ENCODE data around the gene ZNF784. TPM values are rescaled to one million over a fixed set of nuclear protein-coding genes. Genes with fewer than 3 reads are reported as not detected.

ZNF784 gene
- total and polyA plus RNA-seq, 4 donors = 0.79 to 6.0 (median 3.8) TPM

GRCh38 chr19:55599842-55600661 lies 24.3 kb downstream of the ZNF784 start, which contains the start of gene ZNF524:
Gene ZNF524, plus strand, starts transcription at chr19:55600288. Its CDS starts 1,825 bp downstream, at chr19:55602113.
- peaks cover 1 to 17% (median 16%) of the 10 kb centered on the region in 4 donors for H3K4me1 ChIP-seq (ENCODE audit: control insufficient read depth in 4 of 4, insufficient read depth in 4 of 4, low read length in 3 of 4)
- H3K36me3 ChIP-seq (ENCODE audit: control insufficient read depth in 4 of 4, insufficient read depth in 3 of 4, low read depth in 1 of 4, low read length in 3 of 4) = peaks cover 0 to 14% (median 6%) of the 10 kb centered on the region in 4 donors
- H3K9ac ChIP-seq (ENCODE audit: low read depth in 1 of 2, low read length in 2 of 2) = peak within 1 kb of the TSS; percentile 87 to 89
- under 1% methylated on average over 97 of the region's 97 CpGs for WGBS
- no peaks in the 10 kb centered on the region for H3K27me3 ChIP-seq (ENCODE audit: control insufficient read depth in 4 of 4, insufficient read depth in 4 of 4, low read length in 3 of 4)
- TF ChIP-seq NR2F2 (IDR thresholded peaks at IDR 0.05) (no peak), RXRA (IDR thresholded peaks at IDR 0.05) (no peak), ZBTB33 (IDR thresholded peaks at IDR 0.05) (peak; percentile 6), SP1 (IDR thresholded peaks at IDR 0.05) (peak; percentile 4), HNF4G (IDR thresholded peaks at IDR 0.05) (no peak), YY1 (IDR thresholded peaks at IDR 0.05) (peak; percentile 99), MAX (IDR thresholded peaks at IDR 0.05) (no peak), EGR1 (IDR thresholded peaks at IDR 0.05; ENCODE audit: low read depth in 2 of 2) (no peak)
- no peaks in the 10 kb centered on the region for H3K9me3 ChIP-seq (ENCODE audit: control insufficient read depth in 4 of 4, low read length in 3 of 4)
- H3K4me3 ChIP-seq (ENCODE audit: low read depth in 1 of 3, low read length in 3 of 3) = peak within 1 kb of the TSS; percentile 78 to 91 (median 85)
- peak; percentile 86 for DNase-seq (ENCODE audit: low spot score)
- H3K27ac ChIP-seq (ENCODE audit: low read depth in 1 of 2, low read length in 2 of 2) = peak within 1 kb of the TSS; percentile 92 to 96

GRCh38 chr19:55599468-55599841 lies 24.9 kb downstream of the ZNF784 start, which contains the start of gene FIZ1:
Gene FIZ1, minus strand, starts transcription at chr19:55599517. Its CDS starts 1,652 bp downstream, at chr19:55597865.
- peak; percentile 97 for DNase-seq (ENCODE audit: low spot score)
- peak within 1 kb of the TSS; percentile 78 to 91 (median 85) for H3K4me3 ChIP-seq (ENCODE audit: low read depth in 1 of 3, low read length in 3 of 3)
- H3K36me3 ChIP-seq (ENCODE audit: control insufficient read depth in 4 of 4, insufficient read depth in 3 of 4, low read depth in 1 of 4, low read length in 3 of 4) = peaks cover 0 to 18% (median 8%) of the 10 kb centered on the region in 4 donors
- no peaks in the 10 kb centered on the region for H3K9me3 ChIP-seq (ENCODE audit: control insufficient read depth in 4 of 4, low read length in 3 of 4)
- H3K9ac ChIP-seq (ENCODE audit: low read depth in 1 of 2, low read length in 2 of 2) = peak within 1 kb of the TSS; percentile 87 to 89
- no peaks in the 10 kb centered on the region for H3K27me3 ChIP-seq (ENCODE audit: control insufficient read depth in 4 of 4, insufficient read depth in 4 of 4, low read length in 3 of 4)
- TF ChIP-seq RXRA (IDR thresholded peaks at IDR 0.05) (peak; percentile 38 to 51), FOXA2 (IDR thresholded peaks at IDR 0.05) (no peak), REST (IDR thresholded peaks at IDR 0.05) (no peak), TAF1 (conservative IDR thresholded peaks at IDR 0.05) (no peak), RAD21 (IDR thresholded peaks at IDR 0.05) (peak in 1 of 2 donors; percentile 16), SP1 (IDR thresholded peaks at IDR 0.05) (peak; percentile 58), YY1 (IDR thresholded peaks at IDR 0.05) (peak; percentile 100), CTCF (IDR thresholded peaks at IDR 0.05; ENCODE audit: low read depth, low read length, missing input control) (no peak), JUND (IDR thresholded peaks at IDR 0.05) (peak in 1 of 2 donors; percentile 7), ZBTB33 (IDR thresholded peaks at IDR 0.05) (peak; percentile 72), ATF3 (IDR thresholded peaks at IDR 0.05) (no peak), FOXA1 (IDR thresholded peaks at IDR 0.05) (peak; percentile 3), HNF4A (conservative IDR thresholded peaks at IDR 0.05) (peak in 1 of 2 donors; percentile 14), NR2F2 (IDR thresholded peaks at IDR 0.05) (peak; percentile 55), EGR1 (IDR thresholded peaks at IDR 0.05; ENCODE audit: low read depth in 2 of 2) (peak; percentile 60 to 84), HNF4G (IDR thresholded peaks at IDR 0.05) (no peak), GABPA (IDR thresholded peaks at IDR 0.05 in 1 of 2, conservative IDR thresholded peaks at IDR 0.05 in 1 of 2) (peak; percentile 84 to 93), MAX (IDR thresholded peaks at IDR 0.05) (peak; percentile 77)
- WGBS = under 1% methylated on average over 23 of the region's 23 CpGs
- peaks cover 1 to 12% (median 12%) of the 10 kb centered on the region in 4 donors for H3K4me1 ChIP-seq (ENCODE audit: control insufficient read depth in 4 of 4, insufficient read depth in 4 of 4, low read length in 3 of 4)
- H3K27ac ChIP-seq (ENCODE audit: low read depth in 1 of 2, low read length in 2 of 2) = peak within 1 kb of the TSS; percentile 92 to 96
